ENCODE data around the gene MEI4. TPM values are rescaled to one million over a fixed set of nuclear protein-coding genes. Genes with fewer than 3 reads are reported as not detected.
A peak's percentile ranks its signal among the peaks of the same experiment; 100 is the strongest.
"Not testable (repeated sequence)": the region's sequence is repeated elsewhere in the genome, so short reads cannot be mapped to it uniquely, and the experiment has no call there.

Gene MEI4
- total RNA-seq, 2 donors from 2014 or later = 0.51 to 1.4 TPM

DNA sequence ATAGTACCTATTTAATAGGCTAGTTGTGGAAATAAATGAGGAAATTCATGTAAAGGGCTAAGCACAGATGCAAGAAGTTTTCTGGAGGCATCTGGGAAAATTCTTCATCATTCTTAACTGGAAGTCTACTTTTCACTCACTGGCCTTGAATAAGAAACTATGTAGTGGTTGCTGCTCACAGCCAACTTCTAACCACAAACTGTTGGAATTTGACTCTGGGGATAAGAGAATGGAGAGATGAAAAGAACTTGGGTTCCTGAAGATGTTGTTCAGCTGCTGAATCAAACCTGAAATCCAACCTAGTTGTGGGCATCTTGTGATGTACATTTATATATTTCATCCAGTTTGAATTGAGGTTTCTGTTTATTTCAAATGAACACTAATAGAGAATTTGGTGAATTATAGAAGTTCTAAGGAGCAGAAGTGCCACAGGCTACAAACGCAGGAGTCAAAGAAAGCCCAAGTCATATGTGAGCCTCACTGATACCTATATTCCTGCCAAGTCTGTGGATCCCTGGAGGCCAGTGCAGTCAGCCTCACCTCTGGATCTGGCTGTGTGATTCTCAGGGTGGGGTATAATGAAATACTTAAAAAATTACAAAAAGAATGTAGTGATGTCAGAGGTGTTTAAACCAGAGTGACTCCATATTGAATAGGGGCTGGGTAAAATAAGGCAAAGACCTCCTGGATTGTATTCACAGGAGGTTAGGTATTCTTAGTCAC, 18.7 kb upstream of the MEI4 start:
- TF ChIP-seq, protein P1, sequence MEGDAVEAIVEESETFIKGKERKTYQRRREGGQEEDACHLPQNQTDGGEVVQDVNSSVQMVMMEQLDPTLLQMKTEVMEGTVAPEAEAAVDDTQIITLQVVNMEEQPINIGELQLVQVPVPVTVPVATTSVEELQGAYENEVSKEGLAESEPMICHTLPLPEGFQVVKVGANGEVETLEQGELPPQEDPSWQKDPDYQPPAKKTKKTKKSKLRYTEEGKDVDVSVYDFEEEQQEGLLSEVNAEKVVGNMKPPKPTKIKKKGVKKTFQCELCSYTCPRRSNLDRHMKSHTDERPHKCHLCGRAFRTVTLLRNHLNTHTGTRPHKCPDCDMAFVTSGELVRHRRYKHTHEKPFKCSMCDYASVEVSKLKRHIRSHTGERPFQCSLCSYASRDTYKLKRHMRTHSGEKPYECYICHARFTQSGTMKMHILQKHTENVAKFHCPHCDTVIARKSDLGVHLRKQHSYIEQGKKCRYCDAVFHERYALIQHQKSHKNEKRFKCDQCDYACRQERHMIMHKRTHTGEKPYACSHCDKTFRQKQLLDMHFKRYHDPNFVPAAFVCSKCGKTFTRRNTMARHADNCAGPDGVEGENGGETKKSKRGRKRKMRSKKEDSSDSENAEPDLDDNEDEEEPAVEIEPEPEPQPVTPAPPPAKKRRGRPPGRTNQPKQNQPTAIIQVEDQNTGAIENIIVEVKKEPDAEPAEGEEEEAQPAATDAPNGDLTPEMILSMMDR (IDR thresholded peaks at IDR 0.05) = no peak
- no peak for DNase-seq (ENCODE audit: low spot score)
- Histone ChIP-seq H3K9me3 (no peaks in the 10 kb centered on the region), H3K36me3 (no peaks in the 10 kb centered on the region), H3K27ac (no peak overlapping the region), H3K27me3 (no peaks in the 10 kb centered on the region), H3K4me3 (no peak overlapping the region), H3K4me1 (no peaks in the 10 kb centered on the region)

DNA sequence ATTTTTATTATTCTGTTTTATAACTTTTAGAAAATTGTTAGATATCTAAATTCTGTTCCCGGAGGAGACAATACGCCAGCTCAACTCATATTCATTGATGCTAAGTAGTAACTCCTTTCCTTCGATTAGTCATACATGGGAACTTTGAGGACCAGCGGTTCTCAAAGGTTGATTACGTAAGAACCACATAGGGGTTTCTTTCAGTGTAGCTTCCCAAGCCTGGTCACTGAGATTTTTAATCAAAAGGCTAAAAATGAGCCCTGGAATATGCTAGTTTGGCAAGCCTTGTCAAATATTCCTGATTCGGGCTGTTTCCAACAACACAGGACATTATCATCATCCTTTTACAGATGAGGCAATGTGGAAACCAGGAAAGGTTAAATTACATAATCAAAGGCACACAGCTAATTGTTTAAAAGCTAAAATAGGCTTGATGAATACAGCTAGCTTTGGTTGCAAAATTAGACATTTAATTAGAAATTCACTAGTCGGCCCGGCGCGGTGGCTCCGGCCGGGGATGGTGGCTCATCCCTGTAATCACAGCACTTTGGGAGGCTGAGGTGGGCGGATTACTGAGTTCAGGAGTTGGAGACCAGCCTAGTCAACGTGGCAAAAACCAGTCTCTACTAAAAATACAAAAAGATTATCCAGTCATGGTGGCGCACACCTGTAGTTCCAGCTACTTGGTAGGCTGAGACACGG, 14.6 kb upstream of the MEI4 start:
- TF ChIP-seq, protein P1 (IDR thresholded peaks at IDR 0.05) = no peak
- Histone ChIP-seq H3K27ac (no peak overlapping the region), H3K4me3 (no peak overlapping the region), H3K36me3 (no peaks in the 10 kb centered on the region), H3K4me1 (no peaks in the 10 kb centered on the region), H3K27me3 (no peaks in the 10 kb centered on the region), H3K9me3 (no peaks in the 10 kb centered on the region)
- DNase-seq (ENCODE audit: low spot score) = no peak

- no peaks in the 10 kb centered on the region for H3K27me3 ChIP-seq
These were observed 8.6 kb upstream of the MEI4 start for GRCh38 chr6:77644102-77644705.

GRCh38 chr6:77650098-77650663, 2.7 kb upstream of the MEI4 start:
- H3K36me3 ChIP-seq = no peaks in the 10 kb centered on the region
- DNase-seq (ENCODE audit: low spot score) = no peak
- no peaks in the 10 kb centered on the region for H3K4me1 ChIP-seq
- TF ChIP-seq, protein P1 (IDR thresholded peaks at IDR 0.05) = peak; percentile 8 to 57
- H3K4me3 ChIP-seq = peak overlapping the region; percentile 31 to 45
- no peaks in the 10 kb centered on the region for H3K9me3 ChIP-seq
- peak overlapping the region; percentile 32 to 50 for H3K27ac ChIP-seq
- H3K27me3 ChIP-seq = no peaks in the 10 kb centered on the region

More at GRCh38 chr6:77644102-77644705, 8.6 kb upstream of the MEI4 start:
- no peak overlapping the region for H3K4me3 ChIP-seq
- H3K36me3 ChIP-seq = no peaks in the 10 kb centered on the region
- TF ChIP-seq, protein P1 (IDR thresholded peaks at IDR 0.05) = no peak
- no peak for DNase-seq (ENCODE audit: low spot score)
- H3K9me3 ChIP-seq = no peaks in the 10 kb centered on the region
- no peaks in the 10 kb centered on the region for H3K4me1 ChIP-seq
- H3K27ac ChIP-seq = no peak overlapping the region

GRCh38 chr6:77653816-77654215, 977 bp downstream of the MEI4 start:
- H3K9me3 ChIP-seq = no peaks in the 10 kb centered on the region
- TF ChIP-seq, protein P1 (IDR thresholded peaks at IDR 0.05) = no peak
- no peaks in the 10 kb centered on the region for H3K27me3 ChIP-seq
- no peak for DNase-seq (ENCODE audit: low spot score)
- no peak overlapping the region for H3K27ac ChIP-seq
- H3K36me3 ChIP-seq = no peaks in the 10 kb centered on the region
- H3K4me3 ChIP-seq = no peak overlapping the region
- H3K4me1 ChIP-seq = no peaks in the 10 kb centered on the region

GRCh38 chr6:77655035-77655434, 2.2 kb downstream of the MEI4 start:
- H3K36me3 ChIP-seq; H3K4me1 ChIP-seq; H3K9me3 ChIP-seq; H3K4me3 ChIP-seq; H3K27ac ChIP-seq; H3K27me3 ChIP-seq; DNase-seq (ENCODE audit: low spot score): not testable (repeated sequence)

All from right atrium auricular region (tissue), 2 donors.